ENCODE measurements around the gene BCAS1. TPM values are rescaled to one million over a fixed set of nuclear protein-coding genes. Genes with fewer than 3 reads are reported as not detected.

The BCAS1 gene
- total RNA-seq, 1 donor from 2014 or later = not detected

DNA sequence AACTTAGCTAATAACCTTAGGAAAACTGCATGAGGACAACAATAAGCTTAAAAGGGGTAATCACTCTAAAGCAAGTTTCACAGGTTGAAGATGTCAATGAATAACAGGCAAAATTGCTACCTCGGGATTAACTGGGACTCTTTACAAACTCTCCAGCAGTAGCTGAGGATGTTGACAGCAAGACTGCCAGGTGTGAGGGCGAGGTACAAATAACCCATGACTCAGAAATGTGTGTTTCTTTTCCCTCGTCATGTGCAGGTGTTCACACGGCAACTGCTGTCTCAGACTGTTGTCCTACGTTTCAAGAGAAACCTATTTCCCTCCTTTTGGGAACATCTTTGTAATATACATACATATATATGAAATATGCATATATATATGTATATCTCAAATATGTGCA is 15.9 kb downstream of the BCAS1 start:
- DNase-seq (ENCODE audit: low read depth in 2 of 2) = no peak

DNA sequence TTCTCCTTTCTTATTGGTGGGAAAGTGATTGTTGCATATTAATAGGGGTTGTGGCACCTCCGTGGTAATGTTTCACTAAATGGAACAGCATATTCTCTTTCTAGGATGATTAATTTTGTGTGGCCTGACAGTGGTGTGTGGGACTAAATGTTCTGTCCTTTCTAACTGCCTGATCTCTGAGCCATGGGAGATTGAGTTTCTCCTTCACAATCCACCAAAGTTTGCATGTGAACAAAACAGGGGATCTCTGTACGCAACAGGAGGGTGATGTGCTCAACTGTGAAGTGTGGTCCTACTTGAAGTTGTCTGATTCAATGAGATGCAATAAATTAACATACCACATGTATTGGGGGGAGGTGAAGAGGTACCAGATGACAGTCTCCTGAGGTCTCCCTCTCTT is 19.3 kb downstream of the BCAS1 start:
- DNase-seq (ENCODE audit: low read depth in 2 of 2) = no peak

DNA sequence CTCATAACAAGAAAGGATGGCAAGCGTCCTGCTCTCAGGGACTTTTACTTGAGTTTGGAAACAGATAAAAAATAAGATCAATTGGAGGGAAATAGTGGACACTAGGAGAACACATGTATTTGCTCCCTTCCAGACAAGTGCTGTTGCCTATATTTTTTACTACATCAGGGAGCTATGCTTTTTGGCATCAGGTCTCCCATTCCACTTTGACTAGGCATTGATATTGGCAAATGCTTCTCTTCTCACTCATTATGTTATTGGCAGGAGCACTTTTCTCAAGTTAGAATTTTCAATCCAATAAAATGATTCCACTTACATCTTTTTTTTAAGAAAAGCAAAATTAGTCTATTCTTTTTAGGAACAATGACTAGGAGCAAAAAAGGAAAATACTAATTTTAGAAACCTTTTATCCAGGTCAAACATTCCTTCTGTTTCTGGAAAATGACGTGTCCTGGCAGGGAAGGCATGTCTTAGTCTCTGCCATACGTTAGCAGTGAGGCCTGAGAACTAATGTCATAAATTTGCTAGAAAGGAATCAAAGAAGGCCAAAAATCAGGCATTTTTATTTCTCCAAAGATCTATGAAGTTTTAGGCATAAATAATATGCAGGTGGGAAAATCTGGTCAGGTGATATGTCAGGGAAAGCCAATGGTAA is 21.4 kb downstream of the BCAS1 start:
- no peak for DNase-seq (ENCODE audit: low read depth in 2 of 2)

DNA sequence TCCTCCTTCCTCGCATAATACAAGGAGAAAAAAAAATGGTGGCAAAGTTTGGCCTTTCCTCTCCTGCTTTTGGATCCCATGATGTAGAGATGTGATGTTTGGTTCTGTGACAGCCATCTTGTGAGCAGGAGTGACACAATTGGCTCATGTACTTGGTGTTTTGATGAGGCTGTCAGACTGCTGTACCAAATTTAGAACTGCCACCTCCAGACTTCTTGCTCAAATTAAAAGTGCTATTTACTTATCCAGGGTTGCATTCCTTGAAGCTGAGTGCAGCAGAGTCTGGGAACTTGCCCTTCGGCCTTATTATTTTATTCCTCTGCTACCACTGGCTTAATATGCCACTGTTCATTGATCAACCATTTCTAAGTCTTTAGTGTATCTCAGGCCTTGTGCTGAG is 21.9 kb downstream of the BCAS1 start:
- DNase-seq (ENCODE audit: low read depth in 2 of 2) = no peak

DNA sequence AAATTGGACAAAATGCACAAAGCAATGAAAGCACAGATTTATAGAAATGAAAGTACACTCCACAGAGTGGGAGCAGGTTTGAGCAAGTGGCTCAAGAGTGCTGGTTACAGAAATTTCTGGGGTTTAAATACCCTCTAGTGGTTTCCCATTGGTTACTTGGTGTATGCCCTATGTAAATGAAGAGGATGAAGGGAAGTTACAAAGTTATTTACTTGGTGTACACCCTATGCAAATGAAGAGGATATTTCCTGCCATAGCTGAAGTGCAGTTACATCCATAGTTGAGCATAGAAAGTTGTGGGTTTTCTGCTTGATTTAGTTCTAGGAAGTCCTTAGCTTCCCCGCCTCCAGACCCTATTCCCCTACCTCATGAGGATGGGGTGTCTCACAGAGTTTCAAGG is 22.7 kb downstream of the BCAS1 start:
- DNase-seq (ENCODE audit: low read depth in 2 of 2) = no peak

DNA sequence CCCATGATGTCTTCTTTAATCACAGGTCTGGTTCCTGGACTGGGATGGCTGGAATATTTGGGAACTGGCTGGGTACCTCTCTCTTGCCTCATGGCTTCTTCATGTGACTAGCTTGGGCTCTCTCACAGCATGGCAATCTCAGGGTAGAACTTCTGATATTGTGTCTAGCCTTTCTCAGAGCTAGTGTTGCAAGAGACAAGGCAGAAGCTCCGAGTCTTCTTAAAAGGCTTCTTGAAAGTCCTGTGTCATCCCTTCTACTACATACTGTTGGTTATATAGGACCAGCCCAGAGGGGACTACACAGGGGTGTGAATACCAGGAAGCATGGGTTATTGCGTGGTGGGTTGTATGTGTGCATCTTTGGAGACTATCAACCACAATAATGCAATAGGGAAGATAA is 23.3 kb downstream of the BCAS1 start:
- no peak for DNase-seq (ENCODE audit: low read depth in 2 of 2)

DNA sequence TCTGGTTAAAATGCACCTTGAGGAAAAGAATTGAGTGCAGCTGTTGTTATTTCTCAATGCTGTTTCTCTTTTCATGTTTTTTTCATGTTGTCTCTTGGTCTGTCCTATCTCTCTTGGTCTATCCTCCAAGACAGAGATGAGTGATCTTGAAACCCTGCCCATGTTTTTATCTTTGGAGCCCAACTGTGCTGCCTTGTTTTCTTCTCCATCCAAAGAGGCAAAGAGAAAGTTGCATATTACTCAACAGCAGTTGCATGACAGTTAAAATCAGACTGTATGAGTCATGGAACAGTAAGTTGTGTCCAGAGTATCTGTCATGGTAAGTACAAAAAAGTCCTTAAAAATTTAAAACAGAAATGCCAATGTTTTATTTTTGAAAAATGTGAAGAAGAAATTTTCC is 26.2 kb downstream of the BCAS1 start:
- DNase-seq (ENCODE audit: low read depth in 2 of 2) = no peak

DNA sequence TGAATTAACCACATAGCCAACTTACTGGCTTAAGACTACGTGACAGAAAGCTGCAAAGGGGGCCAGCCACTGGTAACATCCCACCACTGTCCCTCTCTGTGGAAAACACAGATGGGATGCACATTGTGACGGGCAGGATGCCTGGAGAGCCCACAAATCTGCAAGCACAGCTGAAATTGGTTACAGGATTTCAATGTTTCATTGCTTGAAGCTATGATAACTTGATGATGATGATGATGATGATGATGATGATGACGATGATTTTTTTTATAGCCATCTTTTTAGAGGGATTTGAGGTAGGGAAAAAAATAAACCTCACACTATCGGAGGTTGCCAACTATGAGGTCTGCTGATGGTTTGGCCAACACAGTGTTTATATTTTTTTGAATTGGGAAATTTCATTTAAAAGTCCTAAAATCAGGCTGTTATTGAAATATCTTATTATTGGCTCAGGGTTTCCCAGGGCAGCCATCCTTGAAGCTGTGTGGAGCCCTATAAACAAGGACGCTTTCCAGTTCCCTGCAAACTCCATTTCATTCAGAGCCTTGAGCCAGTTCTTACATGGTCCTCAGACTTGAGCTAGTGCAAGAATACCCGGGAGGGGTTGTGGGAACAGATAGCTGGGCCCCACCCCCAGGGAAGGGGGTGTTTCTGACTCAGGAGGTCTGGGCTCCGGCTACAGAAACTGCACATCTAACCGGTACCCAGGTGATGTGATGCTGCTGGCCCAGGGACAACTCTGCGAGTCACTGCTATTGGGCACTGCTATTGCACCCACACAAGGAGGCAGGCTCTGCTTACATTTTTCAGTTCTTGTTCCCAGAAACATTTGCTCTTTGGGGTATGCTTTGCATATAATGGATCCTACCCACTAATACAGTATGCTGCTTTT is 27.1 kb downstream of the BCAS1 start:
- no peak for DNase-seq (ENCODE audit: low read depth in 2 of 2)

DNA sequence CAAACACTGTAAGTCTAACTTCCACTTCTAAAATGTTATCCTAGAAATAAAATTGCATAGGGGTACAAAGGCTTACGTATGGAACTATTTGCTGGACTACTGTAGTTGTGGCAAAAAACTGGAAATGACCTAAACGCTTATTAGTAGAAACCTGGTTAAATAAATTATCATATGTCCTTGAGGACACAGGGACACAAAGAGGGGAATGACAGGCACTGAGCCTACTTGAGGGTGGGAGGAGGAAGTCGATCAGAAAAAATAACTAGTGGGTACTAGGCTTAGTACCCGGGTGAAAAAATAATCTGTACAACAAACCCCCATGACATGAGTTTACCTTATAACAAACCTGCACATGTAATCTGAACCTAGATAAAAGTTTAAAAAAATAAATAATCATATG is 28.4 kb downstream of the BCAS1 start:
- DNase-seq (ENCODE audit: low read depth in 2 of 2) = no peak

DNA sequence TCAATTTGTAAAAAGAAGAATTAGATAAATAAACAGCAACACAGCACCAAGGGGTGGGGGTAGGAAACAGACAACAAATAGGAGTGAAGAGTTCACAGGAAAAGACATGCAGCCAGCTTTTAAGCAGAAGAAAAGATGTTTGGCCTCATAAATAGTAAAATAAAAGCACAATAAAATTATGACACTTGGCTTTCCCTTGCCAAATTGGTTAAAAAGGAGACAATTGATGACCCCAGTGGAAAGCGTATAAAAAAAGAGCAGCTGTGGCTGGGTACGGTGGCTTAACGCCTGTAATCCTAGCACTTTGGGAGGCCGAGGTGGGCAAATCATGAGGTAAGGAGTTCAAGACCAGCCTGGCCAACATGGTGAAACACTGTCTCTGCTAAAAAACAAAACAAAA is 29.1 kb downstream of the BCAS1 start:
- DNase-seq (ENCODE audit: low read depth in 2 of 2) = no peak

DNA sequence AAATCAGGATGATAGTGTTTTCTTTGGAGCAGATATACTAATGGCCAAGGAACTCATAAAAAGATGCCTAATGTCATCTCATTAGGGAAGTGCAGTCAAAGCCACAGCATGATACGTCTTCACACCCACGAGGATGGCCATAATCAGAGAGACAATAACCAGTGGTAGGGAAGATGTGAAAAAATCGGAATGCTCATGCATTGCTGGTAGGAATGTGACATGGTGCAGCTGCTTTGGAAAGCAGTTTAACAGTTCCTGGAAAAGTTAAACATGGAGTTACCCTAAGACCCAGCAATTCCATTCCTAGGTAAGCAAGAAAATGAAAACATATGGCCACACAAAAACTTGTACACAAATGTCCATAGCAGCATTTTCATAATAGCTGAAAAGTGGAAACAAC is 29.9 kb downstream of the BCAS1 start:
- no peak for DNase-seq (ENCODE audit: low read depth in 2 of 2)

DNA sequence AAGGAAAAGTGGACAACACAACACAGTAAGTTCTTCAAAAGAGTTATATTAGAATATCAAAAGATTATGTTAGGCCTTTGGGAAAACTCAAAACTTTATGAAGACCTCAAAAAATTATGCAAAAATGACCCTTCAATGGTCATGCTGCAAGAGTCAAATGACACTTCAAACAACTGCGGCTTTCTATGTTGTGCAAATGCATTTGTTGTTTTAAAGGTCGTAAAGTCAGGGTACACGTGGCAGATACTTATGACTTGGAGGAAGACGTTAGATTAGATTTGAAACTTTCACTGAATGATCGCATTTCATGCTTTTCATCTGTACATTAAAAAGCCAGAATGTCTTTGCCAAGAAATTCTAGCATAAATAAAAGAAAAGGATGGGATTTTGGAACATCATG is 31.4 kb downstream of the BCAS1 start:
- no peak for DNase-seq (ENCODE audit: low read depth in 2 of 2)

DNA sequence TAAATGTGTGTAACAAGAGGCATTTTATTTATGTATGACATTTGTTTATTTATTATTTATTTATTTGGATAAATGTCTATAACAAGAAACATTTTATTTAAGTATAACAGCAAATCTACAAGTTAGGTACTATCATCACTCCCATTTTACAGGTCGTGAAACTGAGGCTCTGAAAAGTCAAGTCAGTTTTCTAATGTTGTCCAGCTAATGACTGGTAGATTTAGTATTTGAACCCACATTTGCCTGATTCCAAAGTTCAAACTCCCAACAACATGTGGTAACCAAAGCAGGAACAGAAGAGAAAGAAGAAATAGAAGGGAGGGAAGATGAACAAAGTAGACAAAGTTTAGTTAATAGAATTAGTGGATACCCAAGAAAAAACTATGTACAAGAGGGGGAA is 32.9 kb downstream of the BCAS1 start:
- DNase-seq (ENCODE audit: low read depth in 2 of 2) = no peak

DNA sequence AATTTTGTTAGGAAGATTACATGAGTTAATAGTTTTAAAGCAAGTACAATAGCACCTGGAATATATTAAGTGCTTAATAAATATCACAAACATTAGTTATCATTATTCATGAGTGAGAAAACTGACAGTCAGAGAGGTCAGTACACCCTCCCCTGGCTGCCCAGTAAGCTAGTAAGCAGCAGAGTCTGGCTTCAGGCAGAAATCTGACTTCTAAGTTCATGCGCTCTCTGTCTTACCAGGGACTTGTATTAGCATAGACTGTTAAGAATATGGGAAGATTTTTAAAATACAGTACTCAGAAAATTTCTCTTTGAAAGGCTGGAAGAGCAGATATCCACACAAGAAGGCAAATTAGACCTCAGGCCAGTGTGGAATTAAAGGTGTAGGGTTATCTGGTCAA is 40.8 kb downstream of the BCAS1 start:
- DNase-seq (ENCODE audit: low read depth in 2 of 2) = no peak

DNA sequence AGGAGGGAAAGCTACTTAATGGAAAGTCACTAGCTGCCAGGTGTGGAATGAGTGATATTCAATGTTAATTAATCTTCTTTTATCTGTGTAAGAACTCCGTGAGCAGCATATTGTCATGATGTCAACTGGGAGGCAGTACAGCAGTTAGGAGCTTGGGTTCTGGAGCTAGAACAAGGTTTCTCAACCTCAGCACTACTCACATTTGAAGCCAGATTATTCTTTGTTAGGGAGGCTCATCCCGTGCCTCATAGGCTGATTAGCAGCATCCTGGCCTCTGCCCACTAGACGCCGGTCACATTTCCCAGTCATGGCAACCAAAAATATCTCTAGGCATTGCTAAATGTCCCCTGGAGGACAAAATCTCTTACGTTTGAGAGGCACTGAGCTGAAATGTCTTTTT is 41.2 kb downstream of the BCAS1 start:
- DNase-seq (ENCODE audit: low read depth in 2 of 2) = no peak

DNA sequence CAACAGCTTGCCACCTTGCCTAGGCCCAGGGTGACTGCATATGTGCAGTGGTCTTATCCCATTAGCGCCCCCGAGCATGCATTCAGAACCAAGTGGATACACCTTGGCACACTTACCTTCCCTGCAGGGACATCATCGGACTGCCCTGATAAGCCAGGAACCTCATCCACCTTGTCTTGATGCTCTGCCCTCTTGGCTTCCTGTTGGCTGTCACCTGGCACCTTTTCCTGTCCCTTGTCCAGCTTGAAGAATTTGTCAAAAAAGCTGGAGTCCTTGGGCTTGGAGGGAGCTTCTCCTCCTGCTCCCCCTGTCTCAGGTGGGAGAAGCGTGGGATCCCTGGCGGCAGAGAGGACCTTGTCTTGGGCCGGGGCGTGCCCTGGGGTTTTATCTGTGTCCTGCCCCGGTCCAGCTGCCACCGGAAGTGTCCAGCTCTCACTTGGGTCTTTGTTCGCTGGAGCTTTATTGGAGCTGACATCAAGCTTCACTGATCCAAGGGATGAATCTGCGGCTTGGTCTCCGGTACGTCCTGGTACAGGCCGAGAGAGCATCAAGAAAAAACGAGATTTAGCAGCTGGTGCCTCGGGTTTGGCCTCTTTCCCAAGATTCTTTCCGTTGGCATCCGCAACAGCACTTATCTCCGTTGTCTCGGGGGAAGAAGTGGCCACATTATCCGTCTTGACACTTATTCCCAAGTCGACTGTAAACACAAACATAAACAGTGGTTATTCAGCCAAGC is 42.0 kb downstream of the BCAS1 start:
- DNase-seq (ENCODE audit: low read depth in 2 of 2) = no peak

DNA sequence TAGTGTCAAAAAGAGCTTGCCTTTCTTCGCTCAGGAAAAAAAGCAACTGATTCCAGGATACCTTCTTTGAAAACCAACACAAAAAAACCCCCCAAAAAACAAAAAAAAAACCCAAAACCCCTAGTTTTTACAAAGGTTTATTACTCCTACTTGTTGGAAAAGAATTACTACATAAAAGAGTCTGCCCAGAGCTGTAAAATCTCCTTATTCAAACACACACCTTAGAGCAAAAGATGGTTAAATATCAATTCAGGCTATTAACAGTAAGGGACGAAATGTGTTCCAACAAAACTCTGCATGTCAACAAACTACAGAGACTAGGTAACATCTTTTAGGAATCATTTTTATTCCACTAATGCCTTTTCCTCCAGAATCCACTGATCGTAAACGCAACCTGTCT is 42.7 kb downstream of the BCAS1 start:
- no peak for DNase-seq (ENCODE audit: low read depth in 2 of 2)

DNA sequence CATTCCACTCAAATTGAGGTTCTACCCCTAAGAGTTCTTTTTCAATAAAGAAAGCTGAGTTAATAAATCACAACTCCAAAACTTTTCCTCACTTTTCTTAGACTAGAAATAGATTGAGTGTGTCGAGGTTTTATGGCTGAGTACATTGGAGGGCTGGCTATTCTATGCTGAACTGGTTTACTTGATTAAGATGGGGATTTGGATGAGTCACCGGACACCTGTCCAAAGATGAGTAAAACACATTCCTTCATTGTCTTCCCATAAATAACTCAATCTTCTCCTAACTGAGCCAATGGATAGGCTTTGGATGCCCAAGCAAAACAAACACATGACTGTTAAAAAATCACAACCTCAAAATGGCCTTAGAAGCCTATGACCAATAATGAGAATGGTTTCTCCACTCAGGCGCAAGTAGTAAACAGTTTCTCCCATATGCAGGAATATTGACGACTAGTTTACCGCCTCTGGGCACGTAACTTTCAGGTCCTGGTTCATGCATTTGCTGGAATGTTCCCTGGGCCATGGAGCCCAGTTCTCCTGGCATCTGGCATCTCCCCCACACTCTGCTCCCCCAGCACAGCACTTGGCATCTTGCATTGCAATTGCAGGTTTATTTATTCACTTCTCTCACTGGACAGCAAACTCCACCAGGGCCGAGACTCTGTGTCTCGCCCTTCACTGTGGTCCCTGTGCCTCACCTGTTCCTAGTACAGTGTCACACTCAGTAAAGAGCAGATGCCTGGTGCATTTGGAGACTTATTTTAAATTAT is 43.9 kb downstream of the BCAS1 start:
- DNase-seq (ENCODE audit: low read depth in 2 of 2) = no peak

DNA sequence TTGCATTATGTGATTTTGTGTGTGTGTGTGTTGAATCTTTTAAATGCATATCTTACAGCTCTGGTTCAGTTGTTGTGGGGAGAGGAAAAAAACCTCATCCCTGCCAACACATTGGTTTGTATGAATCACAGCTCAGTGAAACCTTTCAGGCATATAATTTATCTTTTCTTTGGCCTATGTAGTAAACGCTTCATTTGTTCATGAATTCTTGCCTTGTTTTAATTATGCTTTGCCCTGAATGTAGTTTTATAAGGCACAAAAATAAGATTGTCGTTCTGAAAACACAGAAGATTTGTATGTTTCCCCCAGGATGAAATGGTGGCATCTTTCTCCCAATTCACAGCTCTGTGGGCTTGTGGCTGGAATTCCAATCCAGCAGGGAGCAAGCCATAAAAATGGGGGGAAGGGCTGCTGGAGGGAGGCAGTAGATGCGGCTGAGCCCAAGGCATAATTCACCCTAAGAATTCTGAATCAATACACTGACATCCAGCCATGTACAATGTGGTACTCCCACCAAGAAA is 45.1 kb downstream of the BCAS1 start:
- no peak for DNase-seq (ENCODE audit: low read depth in 2 of 2)

DNA sequence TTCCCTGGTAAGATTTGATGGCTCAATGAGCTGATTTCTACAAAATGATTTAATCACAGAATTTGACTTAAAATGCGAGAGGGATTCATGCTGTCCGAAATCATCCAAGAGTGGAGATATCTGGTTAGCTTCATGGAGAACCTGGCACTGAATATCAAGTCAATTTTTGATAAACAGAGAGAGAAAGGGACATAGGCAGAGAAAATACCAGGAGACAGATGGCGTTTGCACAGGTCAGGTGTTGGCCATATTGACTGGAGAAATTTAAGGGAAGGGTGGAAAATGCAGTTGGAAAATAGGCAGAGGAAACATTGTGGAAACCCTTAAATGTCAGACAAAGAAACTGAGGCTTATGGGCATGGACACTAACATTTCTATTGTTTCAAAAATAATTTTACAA is 47.0 kb downstream of the BCAS1 start:
- DNase-seq (ENCODE audit: low read depth in 2 of 2) = no peak

DNA sequence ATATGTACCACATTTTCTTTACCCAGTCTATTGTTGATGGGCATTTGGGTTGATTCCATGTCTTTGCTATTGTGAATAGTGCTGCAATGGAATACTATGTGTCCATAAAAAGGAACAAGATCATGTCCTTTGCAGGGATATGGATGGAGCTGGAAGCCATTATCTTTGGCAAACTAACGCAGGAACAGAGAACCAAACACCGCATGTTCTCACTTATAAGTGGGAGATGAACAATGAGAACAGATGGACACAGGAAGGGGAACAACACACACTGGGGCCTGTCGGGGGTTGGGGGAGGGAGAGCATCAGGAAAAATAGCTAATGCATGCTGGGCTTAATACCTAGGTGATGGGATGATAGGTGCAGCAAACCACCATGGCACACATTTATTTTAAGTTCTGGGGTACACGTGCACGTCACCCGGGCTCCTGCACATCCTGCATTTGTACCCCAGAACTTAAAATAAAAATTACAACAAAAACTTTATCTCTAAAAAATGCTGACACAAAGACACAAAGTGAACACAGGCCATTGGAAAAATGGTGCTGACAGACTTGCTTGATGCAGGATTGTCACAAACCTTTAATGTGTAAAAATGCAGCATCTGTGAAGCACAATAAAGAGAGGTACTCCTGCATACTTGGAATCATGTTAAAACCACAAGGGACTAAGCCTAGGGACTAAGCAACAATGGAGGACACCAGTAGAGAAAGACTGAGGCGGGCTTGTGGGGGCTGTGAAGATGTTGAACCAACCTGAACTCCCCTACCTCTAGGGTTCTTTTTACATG is 48.8 kb downstream of the BCAS1 start:
- no peak for DNase-seq (ENCODE audit: low read depth in 2 of 2)
